B cell (primary cell): ENCODE measurements around the gene SCN1A.

Experiments used
- CTCF ChIP-seq: fragments of 200-600 bp; IDR thresholded peaks from one replicate; pipeline ENCODE4 v1.8.0; 2022; ENCODE audit warnings: antibody characterized with exemption, mild to moderate bottlenecking
- EZH2 ChIP-seq: IDR thresholded peaks from 2 replicates; pipeline ENCODE4 v1.6.1; 2012; ENCODE audit warnings: borderline replicate concordance, low read depth, mild to moderate bottlenecking, moderate library complexity, low read length; ENCODE audit not compliant: insufficient read depth, poor library complexity, severe bottlenecking

GRCh38 chr2:166127217-166128155 is at the start of gene SCN1A:
- TF ChIP-seq CTCF (peak; percentile 86), EZH2 (no peak)
